ENCODE measurements around the gene STUM.

- TF ChIP-seq CTCF (IDR thresholded peaks at IDR 0.05) (no peak), POLR2AphosphoS5 (IDR thresholded peaks at IDR 0.05) (no peak)
These were observed 5.3 kb downstream of the STUM start for GRCh38 chr1:226553924-226554282.
